ENCODE results near the gene CEACAM4.

CEACAM4 gene

GRCh38 chr19:41584260-41584810 is 42.5 kb downstream of the CEACAM4 start:
- TF ChIP-seq REST (IDR thresholded peaks at IDR 0.05; ENCODE audit: low read depth) (no peak), RAD21 (IDR thresholded peaks at IDR 0.05; ENCODE audit: low read depth) (no peak), YY1 (IDR thresholded peaks at IDR 0.05; ENCODE audit: low read depth) (no peak), USF1 (IDR thresholded peaks at IDR 0.05) (no peak), NFIC (IDR thresholded peaks at IDR 0.05) (no peak), FOXM1 (IDR thresholded peaks at IDR 0.05; ENCODE audit: borderline replicate concordance, low read depth) (no peak), TAF1 (IDR thresholded peaks at IDR 0.05; ENCODE audit: low read depth) (no peak), ZBTB7A (IDR thresholded peaks at IDR 0.05; ENCODE audit: low read depth) (no peak)

GRCh38 chr19:41578886-41579285 is 48.0 kb downstream of the CEACAM4 start:
- TF ChIP-seq USF1 (IDR thresholded peaks at IDR 0.05) (no peak), ZBTB7A (IDR thresholded peaks at IDR 0.05; ENCODE audit: low read depth) (no peak), TAF1 (IDR thresholded peaks at IDR 0.05; ENCODE audit: low read depth) (no peak), YY1 (IDR thresholded peaks at IDR 0.05; ENCODE audit: low read depth) (no peak), EP300 (IDR thresholded peaks at IDR 0.05; ENCODE audit: borderline replicate concordance) (no peak), RAD21 (IDR thresholded peaks at IDR 0.05; ENCODE audit: low read depth) (no peak), MAX (IDR thresholded peaks at IDR 0.05) (no peak), TCF12 (IDR thresholded peaks at IDR 0.05; ENCODE audit: low read depth) (no peak), EGR1 (IDR thresholded peaks at IDR 0.05) (no peak), CEBPB (IDR thresholded peaks at IDR 0.05) (no peak), CREB1 (IDR thresholded peaks at IDR 0.05; ENCODE audit: low read depth) (no peak)

- TF ChIP-seq EP300 (IDR thresholded peaks at IDR 0.05; ENCODE audit: borderline replicate concordance): no peak
- no peak for TF ChIP-seq TCF12 (IDR thresholded peaks at IDR 0.05; ENCODE audit: low read depth)
- TF ChIP-seq FOXM1 (IDR thresholded peaks at IDR 0.05; ENCODE audit: borderline replicate concordance, low read depth): no peak
- TF ChIP-seq NFIC (IDR thresholded peaks at IDR 0.05): no peak
- TF ChIP-seq USF1 (IDR thresholded peaks at IDR 0.05): no peak
- no peak for TF ChIP-seq CEBPB (IDR thresholded peaks at IDR 0.05)
- no peak for TF ChIP-seq TEAD4 (IDR thresholded peaks at IDR 0.05)
- no peak for TF ChIP-seq REST (IDR thresholded peaks at IDR 0.05; ENCODE audit: low read depth)
- TF ChIP-seq YY1 (IDR thresholded peaks at IDR 0.05; ENCODE audit: low read depth): no peak
- TF ChIP-seq EGR1 (IDR thresholded peaks at IDR 0.05): no peak
- TF ChIP-seq ZBTB7A (IDR thresholded peaks at IDR 0.05; ENCODE audit: low read depth): no peak
- TF ChIP-seq TAF1 (IDR thresholded peaks at IDR 0.05; ENCODE audit: low read depth): no peak
- no peak for TF ChIP-seq CREB1 (IDR thresholded peaks at IDR 0.05; ENCODE audit: low read depth)
These were observed 49.0 kb downstream of the CEACAM4 start for GRCh38 chr19:41577833-41578232.

- TF ChIP-seq CEBPB (IDR thresholded peaks at IDR 0.05): no peak
- no peak for TF ChIP-seq REST (IDR thresholded peaks at IDR 0.05; ENCODE audit: low read depth)
- TF ChIP-seq TCF12 (IDR thresholded peaks at IDR 0.05; ENCODE audit: low read depth): no peak
- TF ChIP-seq TAF1 (IDR thresholded peaks at IDR 0.05; ENCODE audit: low read depth): no peak
- TF ChIP-seq RAD21 (IDR thresholded peaks at IDR 0.05; ENCODE audit: low read depth): no peak
- TF ChIP-seq CREB1 (IDR thresholded peaks at IDR 0.05; ENCODE audit: low read depth): no peak
- no peak for TF ChIP-seq TEAD4 (IDR thresholded peaks at IDR 0.05)
- no peak for TF ChIP-seq FOXM1 (IDR thresholded peaks at IDR 0.05; ENCODE audit: borderline replicate concordance, low read depth)
- no peak for TF ChIP-seq USF1 (IDR thresholded peaks at IDR 0.05)
- TF ChIP-seq ZBTB7A (IDR thresholded peaks at IDR 0.05; ENCODE audit: low read depth): no peak
- TF ChIP-seq EP300 (IDR thresholded peaks at IDR 0.05; ENCODE audit: borderline replicate concordance): no peak
- no peak for TF ChIP-seq NFIC (IDR thresholded peaks at IDR 0.05)
- no peak for TF ChIP-seq YY1 (IDR thresholded peaks at IDR 0.05; ENCODE audit: low read depth)
- TF ChIP-seq MAX (IDR thresholded peaks at IDR 0.05): no peak
- no peak for TF ChIP-seq EGR1 (IDR thresholded peaks at IDR 0.05)
These were observed 49.6 kb downstream of the CEACAM4 start for GRCh38 chr19:41577144-41577830.

All from Ishikawa (cell line).